Measurements from ENCODE around the gene GPS2. TPM values are rescaled to one million over a fixed set of nuclear protein-coding genes. Genes with fewer than 3 reads are reported as not detected.
A peak's percentile ranks its signal among the peaks of the same experiment; 100 is the strongest.

Gene GPS2
- total and polyA plus RNA-seq, 2 experiments from 2014 or later: 59.9 to 97.4 TPM

DNA sequence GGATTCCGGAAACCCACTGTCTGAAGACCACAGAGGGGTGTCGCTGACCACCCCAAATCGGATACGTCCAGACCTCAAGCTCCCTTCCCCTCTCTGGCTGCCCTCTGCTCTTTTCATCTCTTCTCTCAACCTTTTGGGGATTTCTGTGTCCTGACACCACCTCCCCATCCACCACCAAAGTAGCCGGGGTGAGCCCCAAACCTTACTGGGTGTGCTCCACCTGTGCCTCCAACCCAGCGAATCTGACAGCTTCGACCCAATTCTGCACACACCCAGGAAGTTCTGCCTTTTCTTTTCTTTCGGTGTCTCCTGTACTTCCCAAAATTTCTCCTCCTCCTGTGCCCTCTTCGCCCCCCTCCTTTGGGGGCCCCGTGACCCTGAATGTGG, 37.3 kb upstream of the GPS2 start:
- no peaks in the 10 kb centered on the region for H3K27me3 ChIP-seq
- no peaks in the 10 kb centered on the region for H3K9me3 ChIP-seq (ENCODE audit: low read depth)
- H3K27ac ChIP-seq: peak overlapping the region; percentile 97
- H3K36me3 ChIP-seq: no peaks in the 10 kb centered on the region
- peak overlapping the region; percentile 54 for H3K4me3 ChIP-seq
- TF ChIP-seq, protein P1, sequence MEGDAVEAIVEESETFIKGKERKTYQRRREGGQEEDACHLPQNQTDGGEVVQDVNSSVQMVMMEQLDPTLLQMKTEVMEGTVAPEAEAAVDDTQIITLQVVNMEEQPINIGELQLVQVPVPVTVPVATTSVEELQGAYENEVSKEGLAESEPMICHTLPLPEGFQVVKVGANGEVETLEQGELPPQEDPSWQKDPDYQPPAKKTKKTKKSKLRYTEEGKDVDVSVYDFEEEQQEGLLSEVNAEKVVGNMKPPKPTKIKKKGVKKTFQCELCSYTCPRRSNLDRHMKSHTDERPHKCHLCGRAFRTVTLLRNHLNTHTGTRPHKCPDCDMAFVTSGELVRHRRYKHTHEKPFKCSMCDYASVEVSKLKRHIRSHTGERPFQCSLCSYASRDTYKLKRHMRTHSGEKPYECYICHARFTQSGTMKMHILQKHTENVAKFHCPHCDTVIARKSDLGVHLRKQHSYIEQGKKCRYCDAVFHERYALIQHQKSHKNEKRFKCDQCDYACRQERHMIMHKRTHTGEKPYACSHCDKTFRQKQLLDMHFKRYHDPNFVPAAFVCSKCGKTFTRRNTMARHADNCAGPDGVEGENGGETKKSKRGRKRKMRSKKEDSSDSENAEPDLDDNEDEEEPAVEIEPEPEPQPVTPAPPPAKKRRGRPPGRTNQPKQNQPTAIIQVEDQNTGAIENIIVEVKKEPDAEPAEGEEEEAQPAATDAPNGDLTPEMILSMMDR (IDR thresholded peaks at IDR 0.05; ENCODE audit: low read depth, low read length): peak; percentile 52
- DNase-seq (ENCODE audit: low read depth in 1 of 2, low spot score in 1 of 2): no peak
- peaks cover 13% of the 10 kb centered on the region for H3K4me1 ChIP-seq (ENCODE audit: low read depth)

DNA sequence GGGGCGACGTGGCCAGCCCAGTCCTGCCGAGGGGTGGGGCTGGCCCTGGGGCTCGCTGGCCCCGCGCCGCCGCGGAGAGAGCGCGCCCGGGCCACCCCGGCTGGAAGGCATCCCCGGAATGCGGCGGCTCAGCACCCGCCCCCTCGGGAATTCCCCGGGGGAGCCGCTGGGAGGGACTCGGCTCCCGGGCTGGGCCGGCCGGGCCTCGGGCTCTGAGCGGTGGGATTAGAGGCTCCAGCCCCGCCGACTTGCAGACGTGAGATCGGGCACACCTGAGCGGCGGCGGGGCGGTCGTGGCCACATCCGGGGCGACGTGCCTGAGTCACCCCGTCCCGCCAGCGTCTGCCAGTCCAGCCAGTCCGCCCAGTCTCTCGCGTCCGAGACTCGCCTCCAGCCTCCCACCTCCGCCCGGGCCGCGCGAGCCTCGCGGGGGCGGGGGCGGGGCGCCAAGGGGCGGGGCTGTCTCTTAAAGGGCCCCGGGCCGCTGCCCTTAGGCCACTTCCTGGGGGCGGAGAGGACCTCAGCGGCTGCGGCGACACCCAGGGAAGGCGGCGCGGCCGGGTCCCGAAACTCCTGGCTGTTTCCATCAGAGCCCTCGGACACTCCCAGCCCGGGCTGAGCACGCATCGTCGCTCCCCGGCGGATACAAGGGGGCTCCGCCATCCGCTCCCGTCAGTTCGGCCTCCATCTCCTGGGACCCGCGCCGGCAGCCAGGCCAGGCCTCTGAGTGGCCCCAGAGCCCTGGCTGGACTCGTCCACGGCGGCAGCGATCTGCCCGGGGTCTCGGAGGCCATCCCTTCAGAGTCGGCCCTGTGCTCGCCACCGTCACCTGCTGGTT, 36.7 kb upstream of the GPS2 start, which contains the start of gene KCTD11:
KCTD11 (plus strand) TSS at position 498 of the 838 bp plus-strand sequence.
- Histone ChIP-seq H3K9me3 (ENCODE audit: low read depth) (no peaks in the 10 kb centered on the region), H3K4me3 (peak within 1 kb of the TSS; percentile 54), H3K4me1 (ENCODE audit: low read depth) (peaks cover 13% of the 10 kb centered on the region), H3K27ac (peak within 1 kb of the TSS; percentile 97), H3K27me3 (no peaks in the 10 kb centered on the region), H3K36me3 (no peaks in the 10 kb centered on the region)
- peak; percentile 94 to 96 for DNase-seq (ENCODE audit: low read depth in 1 of 2, low spot score in 1 of 2)
- TF ChIP-seq, protein P1 (IDR thresholded peaks at IDR 0.05; ENCODE audit: low read depth, low read length): no peak

DNA sequence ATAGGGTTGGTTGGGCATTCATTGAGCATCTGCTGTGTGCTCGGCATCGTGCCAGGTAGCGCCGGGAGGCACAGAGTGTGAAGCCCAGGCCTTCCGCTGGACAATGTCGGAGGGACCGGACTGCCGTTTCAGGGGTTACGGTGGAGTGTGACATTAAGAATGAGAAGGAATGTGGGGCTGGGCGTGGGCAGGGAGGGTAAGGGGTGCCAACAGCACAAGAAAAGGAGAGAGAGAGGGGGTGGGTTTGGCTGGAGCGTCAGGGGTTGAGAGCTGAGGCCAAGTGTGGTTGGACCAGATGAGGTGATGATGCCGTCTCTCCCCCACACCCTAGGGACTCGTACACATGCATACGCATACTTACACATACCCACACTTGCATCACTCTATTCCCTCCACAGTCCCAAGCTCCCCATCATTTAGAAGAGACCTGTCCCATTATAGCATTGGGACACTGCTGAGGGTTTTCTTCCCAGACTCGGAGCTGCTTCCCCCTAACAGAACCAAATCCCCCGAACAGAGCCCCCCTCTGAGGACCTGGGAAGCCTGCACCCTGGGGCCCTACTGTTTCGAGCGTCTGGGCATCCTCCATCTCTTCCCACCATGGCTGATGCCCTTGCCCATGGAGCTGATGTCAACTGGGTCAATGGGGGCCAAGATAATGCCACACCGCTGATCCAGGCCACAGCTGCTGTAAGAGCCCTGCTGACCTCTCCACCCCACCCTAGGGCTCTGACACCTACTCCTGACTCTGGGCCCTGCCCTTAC, 33.5 kb upstream of the GPS2 start:
- TF ChIP-seq, protein P1 (IDR thresholded peaks at IDR 0.05; ENCODE audit: low read depth, low read length): no peak
- DNase-seq (ENCODE audit: low read depth in 1 of 2, low spot score in 1 of 2): peak in 1 of 2 donors; percentile 62
- H3K4me1 ChIP-seq (ENCODE audit: low read depth): peaks cover 13% of the 10 kb centered on the region
- H3K27me3 ChIP-seq: no peaks in the 10 kb centered on the region
- H3K36me3 ChIP-seq: no peaks in the 10 kb centered on the region
- no peaks in the 10 kb centered on the region for H3K9me3 ChIP-seq (ENCODE audit: low read depth)
- no peak overlapping the region for H3K4me3 ChIP-seq
- no peak overlapping the region for H3K27ac ChIP-seq

DNA sequence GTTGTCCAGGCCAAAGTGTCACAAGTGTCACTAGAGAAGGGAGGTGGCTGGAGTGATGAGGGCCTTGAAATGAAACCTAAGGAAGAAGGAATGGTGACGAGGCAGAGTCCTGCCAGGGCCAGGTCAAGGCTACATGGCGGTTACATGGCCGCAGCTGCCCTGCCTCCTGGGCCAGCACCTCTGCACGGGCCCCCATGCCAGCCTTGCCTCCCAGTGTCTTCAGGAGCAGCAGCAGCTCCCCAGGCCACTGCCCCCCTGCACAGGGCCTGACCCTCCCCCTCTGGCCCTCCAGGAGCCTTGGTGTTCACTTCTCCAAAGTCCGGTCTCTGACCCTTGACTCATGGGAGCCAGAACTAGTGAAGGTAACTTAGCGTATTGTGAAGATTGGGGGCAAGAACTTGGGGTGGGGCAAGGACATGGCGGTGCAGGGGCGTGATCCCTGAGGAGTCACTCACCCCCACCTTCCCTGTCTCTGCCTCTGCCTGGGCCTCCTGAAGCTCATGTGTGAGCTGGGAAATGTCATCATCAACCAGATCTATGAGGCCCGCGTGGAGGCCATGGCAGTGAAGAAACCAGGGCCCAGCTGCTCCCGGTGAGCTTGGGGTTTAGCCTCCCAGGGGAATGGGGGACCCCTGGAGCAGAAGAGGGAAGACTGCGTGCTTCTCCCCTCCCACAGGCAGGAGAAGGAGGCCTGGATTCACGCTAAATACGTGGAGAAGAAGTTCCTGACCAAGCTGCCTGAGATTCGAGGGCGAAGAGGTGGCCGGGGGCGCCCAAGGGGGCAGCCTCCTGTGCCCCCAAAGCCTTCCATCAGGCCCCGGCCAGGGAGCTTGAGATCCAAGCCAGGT, 32.7 kb upstream of the GPS2 start:
- Histone ChIP-seq H3K9me3 (ENCODE audit: low read depth) (no peaks in the 10 kb centered on the region), H3K27me3 (no peaks in the 10 kb centered on the region), H3K4me1 (ENCODE audit: low read depth) (peaks cover 11% of the 10 kb centered on the region), H3K27ac (peak overlapping the region; percentile 58), H3K36me3 (no peaks in the 10 kb centered on the region), H3K4me3 (no peak overlapping the region)
- TF ChIP-seq, protein P1 (IDR thresholded peaks at IDR 0.05; ENCODE audit: low read depth, low read length): no peak
- no peak for DNase-seq (ENCODE audit: low read depth in 1 of 2, low spot score in 1 of 2)
